ENCODE measurements around the gene RARA.

The RARA gene

GRCh38 chr17:40355123-40355803, 46.3 kb downstream of the RARA start:
- peak; percentile 86 for TF ChIP-seq CTCF (IDR thresholded peaks at IDR 0.05; ENCODE audit: insufficient read depth, low read depth, low read length, missing control alignments)

DNA sequence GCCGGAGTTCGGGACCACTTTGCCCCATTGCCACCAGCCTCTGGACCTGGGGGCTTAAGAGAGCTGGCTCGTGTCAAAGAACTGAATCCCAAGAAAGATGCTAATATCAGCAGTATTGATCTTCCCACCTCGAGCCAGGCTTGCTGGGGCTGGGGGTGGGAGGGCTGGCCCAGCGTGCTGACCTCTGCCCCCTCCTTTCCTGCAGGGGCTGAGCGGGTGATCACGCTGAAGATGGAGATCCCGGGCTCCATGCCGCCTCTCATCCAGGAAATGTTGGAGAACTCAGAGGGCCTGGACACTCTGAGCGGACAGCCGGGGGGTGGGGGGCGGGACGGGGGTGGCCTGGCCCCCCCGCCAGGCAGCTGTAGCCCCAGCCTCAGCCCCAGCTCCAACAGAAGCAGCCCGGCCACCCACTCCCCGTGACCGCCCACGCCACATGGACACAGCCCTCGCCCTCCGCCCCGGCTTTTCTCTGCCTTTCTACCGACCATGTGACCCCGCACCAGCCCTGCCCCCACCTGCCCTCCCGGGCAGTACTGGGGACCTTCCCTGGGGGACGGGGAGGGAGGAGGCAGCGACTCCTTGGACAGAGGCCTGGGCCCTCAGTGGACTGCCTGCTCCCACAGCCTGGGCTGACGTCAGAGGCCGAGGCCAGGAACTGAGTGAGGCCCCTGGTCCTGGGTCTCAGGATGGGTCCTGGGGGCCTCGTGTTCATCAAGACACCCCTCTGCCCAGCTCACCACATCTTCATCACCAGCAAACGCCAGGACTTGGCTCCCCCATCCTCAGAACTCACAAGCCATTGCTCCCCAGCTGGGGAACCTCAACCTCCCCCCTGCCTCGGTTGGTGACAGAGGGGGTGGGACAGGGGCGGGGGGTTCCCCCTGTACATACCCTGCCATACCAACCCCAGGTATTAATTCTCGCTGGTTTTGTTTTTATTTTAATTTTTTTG, 47.1 kb downstream of the RARA start:
- no peak for DNase-seq (ENCODE audit: low read depth)
- no peak overlapping the region for H3K4me3 ChIP-seq (ENCODE audit: low read length)
- TF ChIP-seq CTCF (IDR thresholded peaks at IDR 0.05; ENCODE audit: insufficient read depth, low read depth, low read length, missing control alignments), result no peak

More at GRCh38 chr17:40355123-40355803, 46.3 kb downstream of the RARA start:
- DNase-seq (ENCODE audit: low read depth), result peak; percentile 52
- no peak overlapping the region for H3K4me3 ChIP-seq (ENCODE audit: low read length)

DNA sequence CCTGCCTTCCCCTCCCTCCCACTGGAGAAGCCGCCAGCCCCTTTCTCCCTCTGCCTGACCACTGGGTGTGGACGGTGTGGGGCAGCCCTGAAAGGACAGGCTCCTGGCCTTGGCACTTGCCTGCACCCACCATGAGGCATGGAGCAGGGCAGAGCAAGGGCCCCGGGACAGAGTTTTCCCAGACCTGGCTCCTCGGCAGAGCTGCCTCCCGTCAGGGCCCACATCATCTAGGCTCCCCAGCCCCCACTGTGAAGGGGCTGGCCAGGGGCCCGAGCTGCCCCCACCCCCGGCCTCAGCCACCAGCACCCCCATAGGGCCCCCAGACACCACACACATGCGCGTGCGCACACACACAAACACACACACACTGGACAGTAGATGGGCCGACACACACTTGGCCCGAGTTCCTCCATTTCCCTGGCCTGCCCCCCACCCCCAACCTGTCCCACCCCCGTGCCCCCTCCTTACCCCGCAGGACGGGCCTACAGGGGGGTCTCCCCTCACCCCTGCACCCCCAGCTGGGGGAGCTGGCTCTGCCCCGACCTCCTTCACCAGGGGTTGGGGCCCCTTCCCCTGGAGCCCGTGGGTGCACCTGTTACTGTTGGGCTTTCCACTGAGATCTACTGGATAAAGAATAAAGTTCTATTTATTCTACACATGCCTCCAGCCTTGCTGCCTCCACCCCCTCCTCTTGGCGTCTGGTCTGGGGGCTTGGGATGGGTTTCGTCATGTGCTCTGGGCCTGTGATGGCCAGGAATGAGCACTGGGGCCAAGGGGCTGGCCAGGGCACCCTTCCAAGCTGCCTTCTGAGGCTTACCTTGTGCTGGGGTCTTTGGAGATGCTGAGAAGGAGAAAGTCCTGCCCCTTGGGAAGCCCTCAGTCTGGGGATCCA, 48.3 kb downstream of the RARA start:
- no peak for DNase-seq (ENCODE audit: low read depth)
- no peak for TF ChIP-seq CTCF (IDR thresholded peaks at IDR 0.05; ENCODE audit: insufficient read depth, low read depth, low read length, missing control alignments)
- no peak overlapping the region for H3K4me3 ChIP-seq (ENCODE audit: low read length)

- peak; percentile 91 for TF ChIP-seq CTCF (IDR thresholded peaks at IDR 0.05; ENCODE audit: insufficient read depth, low read depth, low read length, missing control alignments)
- H3K4me3 ChIP-seq (ENCODE audit: low read length), result no peak overlapping the region
Measured at GRCh38 chr17:40358323-40359038, 49.5 kb downstream of the RARA start.

GRCh38 chr17:40360091-40360490, 51.1 kb downstream of the RARA start:
- no peak overlapping the region for H3K4me3 ChIP-seq (ENCODE audit: low read length)
- no peak for TF ChIP-seq CTCF (IDR thresholded peaks at IDR 0.05; ENCODE audit: insufficient read depth, low read depth, low read length, missing control alignments)
- no peak for DNase-seq (ENCODE audit: low read depth)

More at GRCh38 chr17:40358323-40359038, 49.5 kb downstream of the RARA start:
- DNase-seq (ENCODE audit: low read depth), result peak; percentile 84

All from epithelial cell of esophagus (primary cell).